ENCODE results near the gene NUTF2.

DNA sequence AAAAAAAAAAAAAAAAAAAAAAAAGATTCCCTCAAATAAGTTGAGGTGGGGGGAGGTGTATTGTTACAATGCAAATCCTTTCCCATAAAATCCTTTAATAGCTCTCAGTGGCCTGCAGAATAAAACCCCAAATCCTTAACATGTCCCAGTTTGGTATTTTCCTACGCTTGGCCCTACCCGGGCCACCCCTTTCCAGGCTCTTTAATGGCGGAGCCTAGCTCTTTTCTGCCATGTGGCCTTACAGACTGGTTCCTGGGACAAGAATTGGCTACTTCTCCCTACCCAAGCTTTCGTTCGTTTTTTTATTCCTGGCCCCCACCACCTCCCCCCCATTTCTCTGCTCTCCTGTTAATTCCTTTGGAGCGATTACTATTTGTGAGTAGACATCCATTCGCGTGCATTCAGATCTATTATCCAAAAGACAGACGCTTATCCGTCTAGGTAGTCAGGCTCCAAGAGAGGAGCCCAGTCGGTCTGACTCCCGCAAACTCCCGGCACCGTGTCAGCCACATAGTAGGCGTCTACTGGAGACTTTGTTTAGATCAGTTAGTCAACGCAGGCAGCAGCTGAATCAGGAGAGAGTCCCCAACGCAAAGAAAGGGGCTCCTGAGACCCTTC, 5.4 kb upstream of the NUTF2 start:
- TF ChIP-seq ETV6 (CRISPR knock-in tag; IDR thresholded peaks at IDR 0.05) (no peak), ZNF317 (CRISPR knock-in tag; IDR thresholded peaks at IDR 0.05; ENCODE audit: borderline replicate concordance, low read depth) (no peak), FOXK1 (CRISPR knock-in tag; IDR thresholded peaks at IDR 0.05) (no peak), ZNF416 (CRISPR knock-in tag; IDR thresholded peaks at IDR 0.05) (no peak), NFYB (CRISPR knock-in tag; conservative IDR thresholded peaks at IDR 0.05; ENCODE audit: low read depth) (no peak), RELA (CRISPR knock-in tag; IDR thresholded peaks at IDR 0.05; ENCODE audit: borderline replicate concordance) (no peak), RORB (CRISPR knock-in tag; IDR thresholded peaks at IDR 0.05) (no peak), SMAD3 (CRISPR knock-in tag; IDR thresholded peaks at IDR 0.05; ENCODE audit: borderline replicate concordance) (no peak), TP53 (CRISPR knock-in tag; IDR thresholded peaks at IDR 0.05) (no peak)
- TF ChIP-seq, protein P1, sequence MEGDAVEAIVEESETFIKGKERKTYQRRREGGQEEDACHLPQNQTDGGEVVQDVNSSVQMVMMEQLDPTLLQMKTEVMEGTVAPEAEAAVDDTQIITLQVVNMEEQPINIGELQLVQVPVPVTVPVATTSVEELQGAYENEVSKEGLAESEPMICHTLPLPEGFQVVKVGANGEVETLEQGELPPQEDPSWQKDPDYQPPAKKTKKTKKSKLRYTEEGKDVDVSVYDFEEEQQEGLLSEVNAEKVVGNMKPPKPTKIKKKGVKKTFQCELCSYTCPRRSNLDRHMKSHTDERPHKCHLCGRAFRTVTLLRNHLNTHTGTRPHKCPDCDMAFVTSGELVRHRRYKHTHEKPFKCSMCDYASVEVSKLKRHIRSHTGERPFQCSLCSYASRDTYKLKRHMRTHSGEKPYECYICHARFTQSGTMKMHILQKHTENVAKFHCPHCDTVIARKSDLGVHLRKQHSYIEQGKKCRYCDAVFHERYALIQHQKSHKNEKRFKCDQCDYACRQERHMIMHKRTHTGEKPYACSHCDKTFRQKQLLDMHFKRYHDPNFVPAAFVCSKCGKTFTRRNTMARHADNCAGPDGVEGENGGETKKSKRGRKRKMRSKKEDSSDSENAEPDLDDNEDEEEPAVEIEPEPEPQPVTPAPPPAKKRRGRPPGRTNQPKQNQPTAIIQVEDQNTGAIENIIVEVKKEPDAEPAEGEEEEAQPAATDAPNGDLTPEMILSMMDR (IDR thresholded peaks at IDR 0.05), result no peak
- TF ChIP-seq, protein P2, sequence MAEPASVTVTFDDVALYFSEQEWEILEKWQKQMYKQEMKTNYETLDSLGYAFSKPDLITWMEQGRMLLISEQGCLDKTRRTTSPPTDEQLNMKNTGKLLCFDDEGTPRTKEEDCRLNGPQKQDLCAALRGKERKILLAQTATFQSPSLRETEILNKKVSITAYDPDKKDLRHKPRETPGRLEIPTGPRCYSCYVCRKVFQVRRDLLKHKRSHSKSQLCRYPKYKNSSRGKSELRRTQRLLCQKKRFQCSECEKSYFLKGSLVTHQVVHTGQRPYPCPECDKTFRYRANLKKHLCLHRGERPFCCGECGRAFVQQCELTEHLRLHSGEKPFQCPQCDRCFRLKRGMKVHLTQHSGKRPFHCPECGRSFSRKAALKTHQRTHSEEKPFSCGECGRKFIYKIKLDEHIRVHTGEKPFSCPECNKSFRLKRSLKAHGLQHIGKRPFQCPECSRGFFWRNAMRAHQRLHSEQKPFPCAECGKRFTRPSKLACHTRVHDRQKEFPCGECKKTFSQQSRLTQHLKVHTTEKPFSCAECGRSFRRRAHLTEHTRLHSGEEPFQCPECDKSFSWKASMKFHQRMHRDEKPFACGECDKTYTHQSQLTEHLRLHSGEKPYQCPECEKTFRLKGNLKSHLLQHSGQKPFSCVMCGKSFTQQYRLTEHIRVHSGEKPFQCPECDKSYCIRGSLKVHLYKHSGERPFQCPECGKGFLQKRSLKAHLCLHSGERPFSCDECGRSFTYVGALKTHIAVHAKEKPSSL (CRISPR knock-in tag; conservative IDR thresholded peaks at IDR 0.05), result no peak

All from WTC11 (cell line).